ENCODE data around the gene TBL1Y.
"Not testable (repeated sequence)": the region's sequence is repeated elsewhere in the genome, so short reads cannot be mapped to it uniquely, and the experiment has no call there.

The TBL1Y gene

GRCh38 chrY:7041983-7042382 lies 131.5 kb downstream of the TBL1Y start:
- TF ChIP-seq CTCF (IDR thresholded peaks at IDR 0.05; ENCODE audit: insufficient read depth, low read depth, low read length, missing control alignments) = no peak
- H3K4me3 ChIP-seq (ENCODE audit: low read length) = no peak overlapping the region
- no peak for DNase-seq (ENCODE audit: low read depth)

DNA sequence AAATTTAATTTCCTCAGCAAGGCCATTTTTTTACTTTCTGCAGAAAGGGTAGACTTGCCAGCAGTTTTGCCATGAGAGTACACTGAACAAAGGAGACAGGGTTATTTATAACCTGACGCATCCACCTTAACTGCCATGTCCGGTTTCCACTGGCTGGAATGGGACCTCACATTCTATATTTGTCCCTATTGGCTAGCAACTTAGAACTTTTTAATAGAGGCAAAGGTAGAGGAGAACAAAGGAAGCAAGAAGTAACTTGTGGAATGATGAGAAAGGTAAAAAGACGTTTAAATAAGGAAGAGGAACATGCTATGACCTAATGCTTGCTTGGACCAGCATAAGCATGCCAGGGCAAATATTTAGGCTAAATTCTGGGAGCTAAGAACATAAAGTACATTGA lies 142.0 kb downstream of the TBL1Y start:
- not testable (repeated sequence) for H3K4me3 ChIP-seq (ENCODE audit: low read length)
- peak; percentile 50 for DNase-seq (ENCODE audit: low read depth)

- no peak overlapping the region for H3K4me3 ChIP-seq (ENCODE audit: low read length)
- TF ChIP-seq CTCF (IDR thresholded peaks at IDR 0.05; ENCODE audit: insufficient read depth, low read depth, low read length, missing control alignments) = no peak
- peak; percentile 80 for DNase-seq (ENCODE audit: low read depth)
These were observed 146.4 kb downstream of the TBL1Y start for GRCh38 chrY:7056886-7057285.

DNA sequence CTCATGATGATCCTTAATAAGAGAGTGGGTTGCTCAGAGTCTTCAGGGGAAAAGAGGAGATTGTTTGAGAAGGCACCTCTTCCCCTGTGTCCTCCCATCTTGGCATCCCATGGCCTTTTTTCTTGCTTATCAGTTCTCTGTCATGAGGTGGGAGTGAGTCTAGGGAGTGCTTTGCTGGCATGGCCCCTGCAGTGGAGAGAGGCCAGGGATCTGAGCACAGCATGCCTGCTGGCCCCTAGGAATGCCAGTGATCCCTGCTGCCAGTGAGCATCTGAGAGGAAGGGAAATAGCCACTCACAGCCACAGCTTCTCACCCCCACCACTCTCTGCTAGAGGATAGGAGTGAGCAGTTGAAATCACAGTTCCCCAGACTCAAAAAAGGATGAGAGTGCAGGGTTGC lies 168.2 kb downstream of the TBL1Y start:
- TF ChIP-seq CTCF (IDR thresholded peaks at IDR 0.05; ENCODE audit: insufficient read depth, low read depth, low read length, missing control alignments) = no peak
- DNase-seq (ENCODE audit: low read depth) = no peak
- no peak overlapping the region for H3K4me3 ChIP-seq (ENCODE audit: low read length)

DNA sequence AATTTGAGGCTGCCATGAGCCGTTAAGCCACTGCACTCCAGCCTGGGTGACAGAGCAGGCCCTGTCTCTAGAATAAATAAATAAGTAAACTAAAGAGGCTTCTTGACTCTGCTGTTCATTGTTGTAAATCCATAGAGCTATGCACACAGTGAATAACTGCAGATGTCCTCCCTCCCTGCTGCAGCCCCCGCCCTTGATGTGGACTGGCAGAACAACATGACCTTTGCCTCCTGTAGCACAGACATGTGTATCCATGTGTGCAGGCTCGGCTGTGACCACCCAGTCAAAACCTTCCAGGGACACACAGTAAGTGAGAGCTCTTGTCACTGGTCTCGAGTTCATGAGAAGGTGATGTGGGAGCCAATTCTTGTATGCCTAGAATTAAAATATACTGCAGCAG lies 170.1 kb downstream of the TBL1Y start:
- H3K4me3 ChIP-seq (ENCODE audit: low read length); DNase-seq (ENCODE audit: low read depth): not testable (repeated sequence)

DNA sequence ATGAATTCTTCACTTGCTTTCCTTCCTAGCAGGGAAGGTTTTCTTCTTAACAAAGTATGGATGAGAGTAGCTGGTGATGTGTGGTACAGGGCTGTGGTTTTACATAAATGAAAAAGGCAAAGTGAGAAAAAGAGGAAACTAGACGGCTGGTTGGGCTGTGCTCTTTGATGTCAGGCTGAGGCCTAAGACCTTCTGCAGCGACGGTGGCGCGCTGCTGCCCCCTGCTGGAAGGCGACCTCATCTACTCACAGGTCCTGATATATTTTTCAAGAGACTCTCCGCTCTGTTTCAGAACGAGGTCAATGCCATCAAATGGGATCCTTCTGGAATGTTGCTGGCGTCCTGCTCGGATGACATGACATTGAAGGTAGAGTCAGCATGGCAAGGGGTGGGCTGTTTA lies 175.1 kb downstream of the TBL1Y start:
- no peak overlapping the region for H3K4me3 ChIP-seq (ENCODE audit: low read length)
- peak; percentile 68 for TF ChIP-seq CTCF (IDR thresholded peaks at IDR 0.05; ENCODE audit: insufficient read depth, low read depth, low read length, missing control alignments)
- DNase-seq (ENCODE audit: low read depth) = peak; percentile 69

DNA sequence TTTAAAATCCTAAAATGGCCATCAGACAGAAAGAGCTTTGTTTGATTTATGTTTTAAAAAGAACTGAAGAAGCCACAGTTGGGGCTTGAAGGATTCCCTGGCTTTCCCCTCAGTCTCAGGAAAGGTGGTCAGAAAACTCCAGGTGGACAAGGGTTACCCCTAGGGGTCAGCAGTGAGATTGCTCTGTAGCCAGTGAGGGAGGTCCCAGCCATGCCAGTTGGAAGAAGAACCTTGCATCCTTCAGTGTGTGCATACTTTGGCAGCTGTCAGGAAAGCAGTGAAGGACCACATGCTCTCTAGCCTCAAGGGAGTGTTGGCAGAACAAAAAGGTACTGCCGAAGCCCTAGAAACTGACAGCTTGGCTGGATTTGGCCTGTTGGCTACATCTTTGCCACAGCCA lies 182.3 kb downstream of the TBL1Y start:
- DNase-seq (ENCODE audit: low read depth) = peak; percentile 19
- TF ChIP-seq CTCF (IDR thresholded peaks at IDR 0.05; ENCODE audit: insufficient read depth, low read depth, low read length, missing control alignments) = peak; percentile 26
- H3K4me3 ChIP-seq (ENCODE audit: low read length) = no peak overlapping the region

DNA sequence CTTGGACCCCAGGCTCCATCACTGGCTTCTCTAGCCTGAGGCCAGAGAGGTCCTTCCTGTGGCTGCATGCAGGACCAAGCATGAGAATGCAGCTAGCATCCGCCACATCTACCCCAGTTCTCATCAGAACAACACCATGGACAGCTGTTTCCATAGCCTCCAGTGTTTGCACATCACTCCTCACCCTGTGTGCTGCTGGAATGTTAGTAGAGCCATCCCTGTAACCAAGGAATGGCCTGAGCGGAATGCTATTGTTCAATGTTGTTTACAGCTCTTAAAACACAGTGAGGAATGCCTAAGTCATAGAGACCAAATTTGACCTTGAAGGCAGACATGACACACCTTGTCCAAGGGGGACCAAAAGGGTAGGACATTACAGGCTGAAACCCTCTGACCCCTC lies 183.9 kb downstream of the TBL1Y start:
- no peak for TF ChIP-seq CTCF (IDR thresholded peaks at IDR 0.05; ENCODE audit: insufficient read depth, low read depth, low read length, missing control alignments)

More for the DNA sequence above, 183.9 kb downstream of the TBL1Y start:
- DNase-seq (ENCODE audit: low read depth) = no peak
- H3K4me3 ChIP-seq (ENCODE audit: low read length) = no peak overlapping the region

Data from epithelial cell of esophagus (primary cell).